Astrocyte of the hippocampus (primary cell): ENCODE data around the gene KRTAP3-1.
"Not testable (repeated sequence)": the region's sequence is repeated elsewhere in the genome, so short reads cannot be mapped to it uniquely, and the experiment has no call there.

ENCODE experiments used
- DNase-seq: peaks from one replicate; pipeline ENCODE4 v3.0.0; 2011; ENCODE audit warnings: low read depth, low spot score

KRTAP3-1 gene

GRCh38 chr17:41015454-41015853, 6.5 kb upstream of the KRTAP3-1 start:
- DNase-seq, result no peak

- peak; percentile 6 for DNase-seq
Measured at GRCh38 chr17:41013606-41014005, 4.7 kb upstream of the KRTAP3-1 start.

- DNase-seq, result no peak
Measured at GRCh38 chr17:41013181-41013580, 4.3 kb upstream of the KRTAP3-1 start.

- DNase-seq, result no peak
Measured at GRCh38 chr17:41012326-41013120, 3.6 kb upstream of the KRTAP3-1 start.

- no peak for DNase-seq
Measured at GRCh38 chr17:41010441-41010840, 1.5 kb upstream of the KRTAP3-1 start.

- no peak for DNase-seq
Measured at GRCh38 chr17:41009936-41010335, 1.0 kb upstream of the KRTAP3-1 start.

GRCh38 chr17:41009301-41009760, 403 bp upstream of the KRTAP3-1 start:
- peak; percentile 24 for DNase-seq

GRCh38 chr17:41004397-41004796, 4.5 kb downstream of the KRTAP3-1 start:
- no peak for DNase-seq

GRCh38 chr17:41003926-41004325, 5.0 kb downstream of the KRTAP3-1 start:
- DNase-seq, result no peak

- no peak for DNase-seq
Measured at GRCh38 chr17:41002814-41003213, 6.1 kb downstream of the KRTAP3-1 start.

- no peak for DNase-seq
Measured at GRCh38 chr17:41001795-41002194, 7.1 kb downstream of the KRTAP3-1 start.

GRCh38 chr17:40999563-40999962, 9.4 kb downstream of the KRTAP3-1 start, which contains the start of gene KRTAP3-2:
Gene KRTAP3-2, minus strand, starts transcription at chr17:40999906. Its CDS starts 53 bp downstream, at chr17:40999853.
- not testable (repeated sequence) for DNase-seq

GRCh38 chr17:40997361-40997760, 11.6 kb downstream of the KRTAP3-1 start:
- DNase-seq, result no peak

GRCh38 chr17:40996829-40997228, 12.1 kb downstream of the KRTAP3-1 start:
- no peak for DNase-seq

GRCh38 chr17:40995116-40995515, 13.8 kb downstream of the KRTAP3-1 start:
- no peak for DNase-seq

GRCh38 chr17:40993839-40994238, 15.1 kb downstream of the KRTAP3-1 start, which contains the start of gene KRTAP3-3:
Gene KRTAP3-3, minus strand, starts transcription at chr17:40994164. Its CDS starts 67 bp downstream, at chr17:40994097.
- no peak for DNase-seq

- no peak for DNase-seq
Measured at GRCh38 chr17:40993084-40993483, 15.8 kb downstream of the KRTAP3-1 start.

GRCh38 chr17:40992666-40993065, 16.3 kb downstream of the KRTAP3-1 start:
- no peak for DNase-seq

GRCh38 chr17:40986920-40987319, 22.0 kb downstream of the KRTAP3-1 start:
- no peak for DNase-seq

- DNase-seq, result no peak
Measured at GRCh38 chr17:40984226-40984625, 24.7 kb downstream of the KRTAP3-1 start, which contains the start of gene KRT40. Gene KRT40, minus strand, starts transcription at chr17:40984326. Its CDS starts 53 bp downstream, at chr17:40984273.

- no peak for DNase-seq
Measured at GRCh38 chr17:40981115-40981514, 27.8 kb downstream of the KRTAP3-1 start.

GRCh38 chr17:40980596-40980995, 28.3 kb downstream of the KRTAP3-1 start:
- peak; percentile 20 for DNase-seq

- no peak for DNase-seq
Measured at GRCh38 chr17:40980117-40980516, 28.8 kb downstream of the KRTAP3-1 start.
